ENCODE data around the gene DNAI2. TPM values are rescaled to one million over a fixed set of nuclear protein-coding genes. Genes with fewer than 3 reads are reported as not detected.
"Not testable (repeated sequence)": the region's sequence is repeated elsewhere in the genome, so short reads cannot be mapped to it uniquely, and the experiment has no call there.

Gene DNAI2
- total RNA-seq, 1 experiment from 2014 or later: not detected

DNA sequence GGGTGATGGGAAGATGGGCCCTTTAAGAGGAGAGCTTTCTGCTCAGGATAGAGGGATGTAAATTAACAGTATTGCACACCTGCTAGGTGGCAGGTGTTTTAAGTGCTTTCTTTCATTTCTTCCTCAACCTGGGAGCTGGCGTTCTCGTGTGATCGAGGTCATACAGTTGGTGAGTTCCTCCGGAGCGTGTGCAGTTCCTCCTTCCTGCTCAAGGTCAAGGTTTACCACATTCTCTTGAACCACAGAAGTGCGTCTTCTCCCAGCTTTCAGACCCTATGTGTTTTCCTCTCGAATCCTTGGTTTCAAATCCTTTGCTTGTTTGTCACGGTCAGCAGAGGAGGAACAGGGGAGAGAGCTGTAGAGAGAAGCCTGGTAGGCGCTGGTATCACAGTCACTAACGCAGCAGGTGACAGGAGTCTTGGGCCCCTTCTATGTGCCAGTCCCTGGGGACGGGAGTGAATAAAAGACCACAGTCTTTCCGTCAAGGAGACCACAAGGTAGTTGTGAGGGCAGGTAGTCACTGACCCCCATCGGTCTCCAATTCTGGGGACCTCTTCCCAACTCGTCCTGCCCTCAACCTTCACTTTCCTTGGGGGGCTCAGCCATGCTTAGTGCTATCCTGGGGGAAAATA, 791 bp downstream of the DNAI2 start:
- DNase-seq (ENCODE audit: low spot score): no peak

DNA sequence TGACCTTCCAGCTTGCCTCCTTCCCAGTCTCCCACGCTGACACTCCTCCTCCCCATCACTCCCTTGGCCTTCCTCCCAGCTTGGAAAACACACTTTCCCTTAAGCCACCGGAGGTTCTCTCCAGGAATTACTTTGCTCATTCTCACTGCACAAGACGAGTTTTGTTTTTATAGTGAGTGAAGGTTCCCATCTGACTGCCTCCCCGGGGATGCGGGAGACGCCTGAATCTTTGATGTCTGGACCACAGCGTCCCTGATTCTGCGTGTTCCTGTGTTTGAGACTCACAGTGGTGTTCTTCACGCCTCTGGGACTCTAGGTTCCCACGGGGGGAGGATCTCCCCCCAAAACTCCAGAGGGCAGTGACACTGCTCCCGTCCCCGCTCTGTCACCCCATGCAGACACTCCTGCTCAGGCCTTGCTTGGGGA, 2.0 kb downstream of the DNAI2 start:
- DNase-seq (ENCODE audit: low spot score): no peak

DNA sequence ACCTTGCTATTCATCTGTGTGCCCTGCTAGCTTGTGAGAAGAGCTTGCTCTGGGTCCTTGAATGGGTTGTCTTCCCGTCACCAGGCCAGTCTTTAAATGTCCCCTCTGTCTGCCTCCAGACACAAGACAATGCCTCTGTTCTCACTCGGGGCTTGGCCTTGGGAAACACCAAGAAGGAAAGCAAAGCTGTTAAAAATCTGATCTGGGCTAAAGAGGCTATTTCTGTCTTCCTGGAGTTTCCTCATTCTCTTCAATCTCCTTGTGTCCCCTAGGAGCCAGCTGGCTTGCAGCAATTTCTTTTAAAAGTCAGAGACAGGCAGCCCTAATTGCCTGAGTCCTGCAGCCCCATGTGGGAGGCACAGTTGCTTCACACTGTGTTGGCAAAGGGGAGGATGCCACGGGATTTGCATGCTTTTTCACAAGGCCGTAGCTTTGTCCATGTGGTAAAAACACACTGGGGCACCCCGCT, 2.5 kb downstream of the DNAI2 start:
- no peak for DNase-seq (ENCODE audit: low spot score)

DNA sequence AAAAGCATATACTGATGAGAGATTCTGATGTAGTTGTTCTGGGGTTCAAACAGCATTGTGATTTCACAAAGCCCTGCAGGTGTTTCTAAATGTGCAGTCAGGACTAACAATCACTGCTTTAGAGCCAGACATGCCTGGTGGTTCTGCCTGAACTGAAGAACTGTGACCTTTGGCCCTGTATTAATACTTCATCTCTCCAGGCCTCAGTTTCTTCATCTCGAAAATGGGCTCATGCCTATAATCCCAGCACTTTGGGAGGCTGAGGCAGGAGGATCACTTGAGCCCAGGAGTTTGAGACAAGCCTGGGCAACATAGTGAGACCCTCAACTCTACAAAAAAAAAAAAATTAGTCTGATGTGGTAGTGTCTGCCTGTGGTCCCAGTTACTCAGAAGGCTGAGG, 3.9 kb downstream of the DNAI2 start:
- DNase-seq (ENCODE audit: low spot score): no peak

DNA sequence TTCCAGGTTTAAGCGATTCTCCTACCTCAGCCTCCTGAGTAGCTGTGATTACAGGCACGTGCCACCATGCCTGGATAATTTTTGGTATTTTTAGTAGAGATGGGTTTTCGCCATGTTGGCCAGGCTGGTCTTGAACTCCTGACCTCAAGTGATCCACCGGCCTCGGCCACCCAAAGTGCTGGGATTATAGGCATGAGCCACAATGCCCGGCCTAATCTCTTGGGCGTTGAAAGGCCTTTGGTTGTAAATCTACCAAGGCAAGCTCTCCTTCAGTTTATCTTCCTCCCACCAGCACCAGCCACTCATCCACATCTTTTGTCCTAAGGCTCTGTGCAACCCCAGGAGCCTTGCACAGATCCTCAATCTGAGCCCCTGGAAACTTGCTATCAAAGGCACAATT, 5.6 kb downstream of the DNAI2 start:
- not testable (repeated sequence) for DNase-seq (ENCODE audit: low spot score)

DNA sequence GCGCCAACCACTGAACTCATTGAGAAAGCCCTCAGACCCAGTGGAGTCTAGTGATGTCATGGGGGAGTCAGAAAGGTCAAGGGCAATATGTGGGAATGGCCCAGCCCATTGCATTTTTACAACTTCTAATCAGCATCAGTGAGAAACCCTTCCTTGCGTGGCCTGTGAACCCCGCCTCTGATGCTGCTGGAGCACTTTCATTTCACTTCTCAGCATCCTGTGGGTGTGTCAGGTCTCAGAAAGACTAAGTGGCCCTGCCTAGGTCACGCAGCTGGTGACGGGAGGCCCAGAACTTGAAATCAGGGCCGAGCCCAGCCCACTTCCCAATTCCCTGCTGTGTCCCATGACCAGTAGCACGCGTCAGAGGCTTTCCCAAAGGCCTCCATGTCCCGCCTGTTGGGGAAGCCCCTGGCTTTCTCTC, 6.1 kb downstream of the DNAI2 start:
- no peak for DNase-seq (ENCODE audit: low spot score)

DNA sequence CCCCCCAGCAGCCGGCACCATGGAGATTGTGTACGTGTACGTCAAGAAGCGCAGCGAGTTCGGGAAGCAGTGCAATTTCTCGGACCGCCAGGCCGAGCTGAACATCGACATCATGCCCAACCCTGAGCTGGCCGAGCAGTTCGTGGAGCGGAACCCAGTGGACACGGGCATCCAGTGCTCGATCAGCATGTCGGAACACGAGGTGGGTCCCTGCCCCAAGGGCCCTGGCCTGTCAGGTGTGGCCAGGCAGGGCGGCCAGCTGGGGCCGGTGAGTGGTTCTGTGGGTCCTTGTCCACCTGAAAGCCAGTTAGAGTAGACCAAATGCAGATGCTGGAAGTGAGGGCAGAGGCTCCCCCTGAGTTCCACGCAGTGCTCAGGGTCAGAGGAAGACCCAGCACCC, 7.8 kb downstream of the DNAI2 start:
- no peak for DNase-seq (ENCODE audit: low spot score)

DNA sequence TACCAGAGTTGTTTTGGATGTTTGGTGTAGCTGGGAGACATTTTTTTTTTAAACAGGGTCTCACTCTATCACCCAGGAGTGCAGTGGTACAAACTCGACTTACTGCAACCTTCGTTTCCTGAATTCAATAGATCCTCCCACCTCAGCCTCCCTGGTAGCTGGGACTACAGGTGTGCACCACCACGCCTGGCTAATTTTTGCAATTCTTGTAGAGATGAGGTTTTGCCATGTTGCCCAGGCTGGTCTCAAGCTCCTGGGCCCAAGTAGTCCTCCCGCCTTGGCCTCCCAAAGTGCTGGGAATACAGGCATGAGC, 8.2 kb downstream of the DNAI2 start:
- not testable (repeated sequence) for DNase-seq (ENCODE audit: low spot score)

DNA sequence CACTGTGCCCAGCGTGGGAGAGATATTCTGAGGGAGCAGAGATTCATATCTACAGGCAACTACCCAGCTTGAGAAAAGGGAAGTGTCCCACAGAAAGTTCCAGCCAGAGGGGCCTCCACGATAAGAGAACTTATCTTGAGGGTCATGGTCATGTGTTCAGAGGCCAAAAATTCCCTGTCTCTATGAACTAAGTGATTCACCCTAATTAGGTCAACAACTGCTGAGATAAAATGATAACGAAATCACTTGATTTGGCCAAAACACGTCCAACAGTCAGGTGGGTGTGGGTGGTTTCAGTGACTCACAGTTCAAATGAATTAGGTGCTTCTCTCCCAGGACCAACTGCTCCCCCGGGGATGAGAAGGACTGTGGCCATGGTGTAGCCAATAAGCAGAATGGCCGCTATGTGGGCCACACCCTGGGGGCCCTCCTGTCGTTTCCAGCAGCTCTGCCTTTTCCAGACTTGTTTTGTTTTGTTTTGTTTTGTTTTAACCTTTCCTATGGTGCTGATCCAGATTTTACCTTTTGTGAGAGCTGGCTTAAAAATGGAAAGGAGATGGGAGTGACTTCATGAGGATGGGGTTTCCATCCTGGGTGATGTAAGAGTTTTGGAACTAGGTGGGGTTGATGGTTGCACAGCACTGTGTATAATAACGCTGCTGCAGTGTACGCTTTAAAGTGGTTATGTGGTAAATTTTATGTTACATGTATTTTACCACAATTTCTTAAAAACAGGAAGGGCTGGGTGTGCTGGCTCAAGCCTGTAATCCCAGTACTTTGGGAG, 8.7 kb downstream of the DNAI2 start:
- no peak for DNase-seq (ENCODE audit: low spot score)

DNA sequence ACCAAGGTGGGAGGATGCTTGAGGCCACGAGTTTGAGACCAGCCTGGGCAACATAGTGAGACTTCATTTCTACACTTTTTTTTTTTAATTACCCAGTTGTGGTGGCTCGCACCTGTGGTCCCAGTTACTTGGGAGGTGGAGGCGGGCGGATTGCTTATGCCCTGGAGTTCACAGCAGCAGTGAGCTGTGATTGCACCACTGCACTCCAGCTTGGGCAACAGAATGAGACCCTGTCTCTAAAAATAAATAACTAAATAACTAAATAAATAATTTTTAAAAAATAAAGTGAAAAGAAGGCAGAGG, 9.3 kb downstream of the DNAI2 start:
- DNase-seq (ENCODE audit: low spot score): no peak

DNA sequence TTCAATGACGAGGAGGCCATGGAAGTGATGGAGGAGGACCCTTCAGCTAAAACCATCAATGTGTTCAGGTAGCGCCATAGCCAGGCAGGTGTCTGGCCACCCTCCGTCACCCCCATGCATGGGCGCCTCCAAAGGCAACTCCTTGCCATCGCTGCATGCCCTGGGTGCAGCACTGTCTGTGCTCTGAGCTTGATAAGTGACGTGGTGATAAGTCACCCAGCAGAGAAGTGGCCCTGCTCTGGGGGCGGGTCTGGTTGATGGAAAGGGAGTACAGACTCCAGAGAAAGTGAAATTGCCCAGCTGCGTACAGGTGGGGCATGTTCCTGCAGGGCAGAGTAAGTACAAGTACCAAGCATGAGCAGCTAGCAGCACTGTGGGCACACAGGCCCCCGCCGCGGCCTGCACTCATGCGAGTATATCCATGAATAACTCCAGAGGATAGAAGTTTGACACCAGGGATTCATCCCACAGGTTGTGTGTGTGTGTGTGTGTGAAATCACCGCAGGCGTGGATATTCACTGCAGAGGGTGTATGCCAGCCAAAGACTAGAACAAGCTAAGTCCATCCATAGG, 13.1 kb downstream of the DNAI2 start:
- DNase-seq (ENCODE audit: low spot score): no peak

DNA sequence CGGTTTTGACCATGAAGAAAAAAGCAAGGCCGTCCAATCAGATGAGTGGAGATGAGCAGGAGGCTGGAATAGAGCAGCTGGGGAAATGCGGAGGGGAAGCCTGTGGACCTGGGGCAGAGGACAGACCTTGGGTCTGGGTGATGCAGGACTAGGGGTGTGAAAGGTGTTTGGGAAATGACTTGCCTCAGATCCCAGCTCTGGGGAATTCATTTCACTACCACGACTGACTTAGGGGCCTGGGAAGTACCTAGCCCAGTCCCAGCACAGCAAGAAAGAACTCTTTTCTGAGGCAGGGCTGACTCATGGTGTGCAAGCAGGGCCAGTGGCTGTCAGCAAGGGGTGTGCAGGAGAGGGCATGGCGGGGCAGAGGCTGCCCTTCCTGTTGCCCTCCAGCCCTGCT, 14.8 kb downstream of the DNAI2 start:
- DNase-seq (ENCODE audit: low spot score): no peak

DNA sequence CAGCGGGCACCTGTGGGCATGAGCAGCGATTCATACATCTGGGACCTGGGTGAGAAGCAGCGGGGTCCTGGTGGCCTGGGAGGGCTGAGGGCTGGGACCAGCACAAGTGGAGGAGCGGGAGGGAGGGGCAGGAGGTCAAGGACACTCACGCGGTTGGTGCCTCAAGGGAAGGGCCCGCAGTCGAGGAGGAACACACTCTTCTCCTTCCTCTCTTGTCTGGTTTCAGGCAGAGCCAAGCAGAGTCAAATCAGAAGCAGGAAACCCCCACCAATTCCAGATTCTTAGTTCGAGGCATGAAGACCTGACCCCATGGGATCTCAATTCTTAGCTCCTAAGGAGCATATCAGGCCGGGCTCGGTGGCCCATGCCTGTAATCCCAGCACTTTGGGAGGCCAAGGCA, 15.7 kb downstream of the DNAI2 start:
- DNase-seq (ENCODE audit: low spot score): no peak

DNA sequence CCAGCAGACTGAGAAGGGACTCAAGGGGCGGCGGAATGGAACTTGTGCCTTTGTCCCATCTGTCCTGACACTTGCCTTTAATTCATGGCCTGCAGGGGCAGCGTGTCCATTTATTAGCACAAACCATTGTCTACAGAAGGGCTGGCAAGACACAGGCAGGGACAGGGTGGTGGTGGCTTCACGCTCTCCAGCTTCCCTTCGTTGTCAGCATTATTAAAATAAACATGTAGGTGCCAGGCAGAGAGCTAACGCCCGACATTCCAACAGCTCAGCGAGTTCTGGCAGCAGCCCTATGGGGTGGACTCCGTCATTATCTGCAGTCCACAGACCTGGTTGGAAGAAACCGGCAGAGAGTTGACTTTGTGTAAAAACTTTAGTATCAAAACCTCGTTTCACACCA, 16.3 kb downstream of the DNAI2 start:
- no peak for DNase-seq (ENCODE audit: low spot score)

DNA sequence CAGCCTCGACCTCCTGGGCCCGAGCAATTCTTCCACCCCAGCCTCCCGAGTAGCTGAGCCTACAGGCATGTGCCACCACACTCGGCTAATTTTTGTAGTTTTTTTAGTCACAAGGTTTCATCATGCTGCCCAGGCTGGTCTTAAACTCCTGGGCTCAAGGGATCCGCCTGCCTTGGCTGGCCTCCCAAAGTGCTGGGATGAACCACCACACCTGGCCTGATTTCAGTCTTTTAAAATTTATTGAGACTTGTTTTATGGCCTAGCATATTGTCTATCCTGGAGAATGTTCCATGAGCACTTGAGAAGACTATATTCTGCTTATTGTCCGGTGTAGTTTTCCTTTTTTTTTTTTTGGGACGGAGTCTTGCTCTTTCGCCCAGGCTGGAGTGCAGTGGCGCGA, 18.5 kb downstream of the DNAI2 start:
- DNase-seq (ENCODE audit: low spot score): no peak

DNA sequence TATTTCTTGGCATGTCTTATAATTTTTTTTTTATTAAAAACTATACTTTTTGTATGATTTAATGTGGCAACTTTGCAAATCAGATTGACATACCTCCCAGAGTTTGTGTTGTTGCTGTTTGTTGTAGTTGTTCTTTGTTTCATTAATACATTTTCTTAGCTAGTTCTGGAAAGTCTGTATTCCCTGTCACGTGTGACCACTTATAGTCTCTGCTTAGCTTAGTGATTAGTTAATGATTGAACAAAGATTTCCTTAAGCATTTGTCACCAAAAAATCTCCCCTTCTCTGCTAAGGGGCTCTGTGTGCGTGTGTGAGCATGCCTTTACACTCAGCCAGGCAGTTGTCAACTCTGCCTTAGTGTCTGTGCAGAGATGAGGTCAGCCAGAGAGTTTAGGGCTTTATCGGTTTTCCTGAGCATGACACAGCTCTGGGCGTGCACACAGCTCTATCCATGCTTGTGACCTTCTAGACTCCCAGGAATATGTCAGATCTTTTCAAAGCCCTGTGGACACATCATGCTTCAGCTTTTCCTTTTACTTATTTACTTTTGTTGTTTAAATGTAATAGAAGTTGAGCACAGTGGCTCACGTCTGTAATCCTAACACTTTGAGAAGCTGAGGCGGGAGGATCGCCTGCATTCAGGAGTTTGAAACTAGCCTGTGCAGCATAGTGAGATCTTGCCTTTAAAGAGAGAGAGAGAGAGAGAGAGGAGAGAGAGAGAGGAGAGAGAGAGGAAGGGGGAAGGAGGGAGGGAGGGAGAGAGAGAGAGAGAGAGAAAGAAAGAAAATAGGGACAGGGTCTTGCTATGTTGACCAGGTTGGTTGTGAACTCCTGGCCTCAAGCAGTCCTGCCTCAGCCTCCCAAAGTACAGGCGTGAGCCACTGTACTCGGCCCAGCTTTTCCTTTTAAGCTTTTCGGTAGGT, 21.9 kb downstream of the DNAI2 start:
- no peak for DNase-seq (ENCODE audit: low spot score)

DNA sequence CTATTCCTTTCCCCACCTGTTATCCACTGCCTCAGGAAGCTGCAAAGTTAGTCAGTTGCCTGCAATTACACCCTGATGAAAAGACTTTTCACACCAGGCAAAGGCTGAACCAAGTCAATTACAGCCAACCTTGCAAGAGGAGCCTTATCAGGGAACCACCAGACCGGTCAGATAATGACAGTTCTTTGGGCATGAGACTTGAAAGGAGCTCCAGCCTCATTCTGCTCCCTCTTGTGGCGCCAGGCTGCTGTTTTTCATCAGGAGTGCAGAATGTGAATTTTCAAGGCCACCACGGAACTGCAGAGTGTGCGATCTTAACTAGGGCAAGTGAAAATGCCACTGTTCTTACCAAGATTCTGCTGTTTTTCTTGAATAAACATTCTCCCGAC, 22.5 kb downstream of the DNAI2 start:
- peak; percentile 58 for DNase-seq (ENCODE audit: low spot score)

DNA sequence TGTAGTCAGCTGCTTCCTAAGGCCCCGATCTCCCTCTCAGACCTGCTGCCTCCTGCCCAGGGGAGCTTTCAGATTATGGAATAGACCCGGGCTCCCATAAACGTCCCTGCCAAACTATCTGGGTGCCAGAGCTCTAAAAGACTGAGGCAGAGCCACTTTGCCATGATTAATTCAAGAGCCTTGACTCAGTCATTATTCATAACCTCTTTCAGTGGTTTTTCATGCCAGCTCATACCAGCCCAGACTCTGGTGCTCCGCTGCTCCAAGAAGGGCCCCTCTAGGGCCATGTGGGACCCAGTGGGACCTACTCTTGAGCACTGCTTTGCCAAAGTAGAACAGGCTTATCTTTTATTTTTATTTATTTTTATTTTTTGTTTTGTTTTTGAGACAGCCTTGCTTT, 23.9 kb downstream of the DNAI2 start:
- no peak for DNase-seq (ENCODE audit: low spot score)

DNA sequence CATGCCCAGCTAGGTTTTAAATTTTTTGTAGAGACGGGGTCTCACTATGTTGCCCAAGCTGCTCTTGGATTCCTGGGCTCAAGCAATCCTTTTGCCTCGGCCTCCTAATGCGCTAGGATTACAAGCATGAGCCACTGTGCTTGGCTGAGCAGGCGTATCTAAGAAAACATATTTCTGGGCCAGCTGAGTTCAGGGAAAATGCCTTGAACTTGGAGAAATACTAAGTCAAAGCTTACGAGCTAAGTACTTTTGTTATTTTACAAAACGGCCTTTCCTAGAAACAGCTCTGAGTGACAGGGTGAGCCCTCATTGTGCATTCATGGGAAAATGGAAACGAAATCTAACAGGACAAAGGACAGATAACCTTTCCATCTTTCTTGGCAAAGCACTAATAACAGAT, 24.7 kb downstream of the DNAI2 start:
- no peak for DNase-seq (ENCODE audit: low spot score)

DNA sequence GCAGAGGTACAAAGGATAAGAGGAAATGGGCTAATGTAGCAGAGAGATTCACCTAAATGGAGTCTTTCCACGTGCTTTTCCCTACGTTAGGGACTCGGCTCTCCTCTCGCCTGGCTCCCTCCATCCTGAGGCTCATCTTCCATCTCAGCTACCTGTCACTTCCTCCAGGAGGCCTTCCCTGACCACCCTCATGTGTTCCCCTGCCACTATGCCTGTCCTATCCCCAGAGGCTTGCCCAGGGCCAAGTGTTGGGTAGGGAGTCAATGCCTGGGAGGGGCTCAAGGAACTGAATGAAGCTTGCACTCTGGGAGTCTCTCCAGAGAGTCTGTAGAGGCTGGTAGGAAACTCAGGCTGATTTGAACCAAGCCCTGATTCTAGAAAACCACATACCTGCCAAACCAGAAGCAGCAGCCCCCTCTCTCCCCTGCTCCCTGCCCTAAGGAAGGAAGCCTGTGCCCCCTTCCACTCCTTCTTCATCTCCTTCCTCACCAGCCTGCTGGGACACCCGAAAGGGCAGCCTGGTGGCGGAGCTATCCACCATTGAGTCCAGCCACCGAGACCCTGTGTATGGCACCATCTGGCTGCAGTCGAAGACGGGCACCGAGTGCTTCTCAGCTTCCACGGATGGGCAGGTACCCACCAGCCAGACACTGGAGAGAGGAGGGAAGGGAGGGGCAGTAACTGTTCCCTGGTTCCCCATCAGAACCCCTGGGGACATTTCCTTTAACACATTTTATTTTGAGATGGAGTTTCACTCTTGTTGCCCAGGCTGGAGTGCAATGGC, 25.4 kb downstream of the DNAI2 start:
- no peak for DNase-seq (ENCODE audit: low spot score)

DNA sequence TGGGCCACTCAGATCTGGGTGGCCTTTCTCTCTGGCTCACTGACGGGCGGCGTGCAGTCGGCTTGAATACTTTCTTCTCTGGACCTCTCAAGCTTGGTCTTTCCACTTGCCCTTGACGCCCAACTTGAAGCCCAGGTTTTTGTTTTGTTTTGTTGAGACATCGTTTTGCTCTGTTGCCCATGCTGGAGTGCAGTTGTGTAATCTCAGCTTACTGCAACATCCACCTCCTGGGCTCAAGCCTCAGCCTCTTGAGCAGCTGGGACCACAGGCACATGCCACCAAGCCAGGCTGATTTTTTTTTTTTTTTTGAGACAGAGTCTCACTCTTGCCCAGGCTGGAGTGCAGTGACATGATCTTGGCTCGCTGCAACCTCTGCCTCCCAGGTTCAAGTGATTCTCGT, 29.3 kb downstream of the DNAI2 start:
- DNase-seq (ENCODE audit: low spot score): no peak

DNA sequence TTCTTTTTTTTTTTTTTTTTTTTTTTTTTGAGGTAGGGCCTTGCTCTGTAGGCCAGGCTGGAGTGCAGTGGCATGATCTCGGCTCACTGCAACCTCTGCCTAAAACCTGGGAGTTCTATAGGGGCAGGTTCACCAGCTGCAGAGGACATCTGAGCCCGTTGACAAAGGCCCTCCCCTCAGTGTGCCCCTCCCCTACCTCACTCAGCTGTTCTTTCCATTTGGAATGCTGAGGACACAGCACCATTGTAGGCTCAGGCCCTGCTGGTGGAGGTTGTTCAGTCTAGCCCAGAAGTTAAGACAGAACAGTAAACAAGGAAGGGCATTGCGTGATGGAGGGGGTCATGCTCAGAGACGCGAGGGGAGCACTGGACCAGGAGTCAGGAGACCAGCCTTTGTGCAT, 30.1 kb downstream of the DNAI2 start:
- DNase-seq (ENCODE audit: low spot score): no peak

Measured in HT-29 (cell line).